22Rv1 (cell line): ENCODE data around the gene MYO10.
A peak's percentile ranks its signal among the peaks of the same experiment; 100 is the strongest.

Experiments
- H3K27ac ChIP-seq: fragments of 450-650 bp; 2 replicates; pipeline ENCODE4 v1.5.1; 2017
- ZFX ChIP-seq: fragments of 450-650 bp; IDR thresholded peaks from 2 replicates; pipeline ENCODE4 v1.6.1; 2017; ENCODE audit warnings: antibody characterized with exemption, borderline replicate concordance
- TF ChIP-seq, protein P1 (sequence below): fragments of 450-650 bp; IDR thresholded peaks from 2 replicates; pipeline ENCODE4 v1.5.1; 2017; ENCODE audit warnings: mild to moderate bottlenecking

The MYO10 gene

DNA sequence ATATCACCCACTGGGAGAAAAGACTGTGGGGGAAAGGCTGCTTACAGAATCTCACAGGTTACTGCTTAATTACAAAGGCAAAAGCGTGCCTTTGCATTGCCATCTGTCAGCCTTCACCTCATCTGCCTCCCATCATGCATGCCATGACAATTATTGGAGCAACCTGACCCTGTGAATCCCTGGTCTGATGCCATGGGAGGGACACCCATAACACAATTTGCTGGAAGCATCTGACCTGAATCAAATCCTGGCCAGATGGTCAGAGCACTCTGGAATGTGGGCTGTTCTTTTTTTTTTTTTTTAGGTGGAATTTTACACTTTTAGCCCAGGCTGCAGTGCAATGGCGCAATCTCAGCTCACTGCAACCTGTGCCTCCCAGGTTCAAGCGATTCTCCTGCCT lies 307.7 kb downstream of the MYO10 start:
- no peak overlapping the region for H3K27ac ChIP-seq
- TF ChIP-seq, protein P1, sequence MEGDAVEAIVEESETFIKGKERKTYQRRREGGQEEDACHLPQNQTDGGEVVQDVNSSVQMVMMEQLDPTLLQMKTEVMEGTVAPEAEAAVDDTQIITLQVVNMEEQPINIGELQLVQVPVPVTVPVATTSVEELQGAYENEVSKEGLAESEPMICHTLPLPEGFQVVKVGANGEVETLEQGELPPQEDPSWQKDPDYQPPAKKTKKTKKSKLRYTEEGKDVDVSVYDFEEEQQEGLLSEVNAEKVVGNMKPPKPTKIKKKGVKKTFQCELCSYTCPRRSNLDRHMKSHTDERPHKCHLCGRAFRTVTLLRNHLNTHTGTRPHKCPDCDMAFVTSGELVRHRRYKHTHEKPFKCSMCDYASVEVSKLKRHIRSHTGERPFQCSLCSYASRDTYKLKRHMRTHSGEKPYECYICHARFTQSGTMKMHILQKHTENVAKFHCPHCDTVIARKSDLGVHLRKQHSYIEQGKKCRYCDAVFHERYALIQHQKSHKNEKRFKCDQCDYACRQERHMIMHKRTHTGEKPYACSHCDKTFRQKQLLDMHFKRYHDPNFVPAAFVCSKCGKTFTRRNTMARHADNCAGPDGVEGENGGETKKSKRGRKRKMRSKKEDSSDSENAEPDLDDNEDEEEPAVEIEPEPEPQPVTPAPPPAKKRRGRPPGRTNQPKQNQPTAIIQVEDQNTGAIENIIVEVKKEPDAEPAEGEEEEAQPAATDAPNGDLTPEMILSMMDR, result no peak
- no peak for TF ChIP-seq ZFX

DNA sequence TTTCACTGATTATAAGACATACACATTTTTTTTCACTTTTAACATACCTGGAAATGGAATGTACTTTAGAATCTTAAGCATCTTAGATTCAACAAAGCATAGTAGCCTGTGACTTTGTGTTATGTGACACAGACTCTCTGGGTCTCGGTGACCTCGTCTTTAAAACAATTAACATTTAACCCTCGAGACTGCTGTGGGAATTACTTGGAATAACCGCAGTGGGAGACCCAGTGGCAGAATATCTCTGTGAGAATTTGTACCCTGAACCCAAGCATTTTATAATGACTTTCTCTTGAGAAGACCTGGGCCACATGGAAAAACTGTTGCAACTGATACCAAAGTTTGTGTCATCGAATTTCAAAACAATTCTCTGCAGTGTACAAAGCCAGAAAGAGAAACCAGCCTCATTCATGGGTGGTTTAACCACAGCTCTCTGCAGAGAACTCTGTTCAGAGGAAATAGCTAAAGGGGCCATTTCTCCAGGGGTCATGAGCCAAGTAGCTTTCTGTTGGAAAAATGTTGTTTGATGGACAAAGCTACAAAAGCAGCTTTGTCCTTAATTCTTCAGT lies 309.3 kb downstream of the MYO10 start:
- TF ChIP-seq, protein P1, result no peak
- no peak for TF ChIP-seq ZFX
- H3K27ac ChIP-seq, result no peak overlapping the region

DNA sequence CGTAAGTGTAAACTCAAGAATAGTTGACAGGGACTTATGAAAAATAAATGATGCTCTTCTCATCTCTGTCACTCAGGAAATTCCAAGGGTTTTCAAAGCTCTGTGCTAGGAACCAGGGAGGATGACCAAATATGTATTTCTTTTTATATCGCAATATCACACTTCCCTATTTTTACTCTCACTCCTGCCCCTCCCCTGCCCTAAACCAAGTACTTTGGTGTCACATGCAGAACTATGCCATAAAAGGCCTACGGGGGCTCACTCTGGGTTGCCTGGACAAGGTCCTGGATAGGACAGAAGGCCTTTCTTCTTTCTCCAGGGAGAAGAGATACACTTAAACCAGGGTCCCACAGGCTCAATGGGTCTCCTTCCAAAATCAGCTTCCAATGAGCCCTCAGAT lies 311.0 kb downstream of the MYO10 start:
- no peak overlapping the region for H3K27ac ChIP-seq
- TF ChIP-seq ZFX, result no peak
- TF ChIP-seq, protein P1, result no peak

DNA sequence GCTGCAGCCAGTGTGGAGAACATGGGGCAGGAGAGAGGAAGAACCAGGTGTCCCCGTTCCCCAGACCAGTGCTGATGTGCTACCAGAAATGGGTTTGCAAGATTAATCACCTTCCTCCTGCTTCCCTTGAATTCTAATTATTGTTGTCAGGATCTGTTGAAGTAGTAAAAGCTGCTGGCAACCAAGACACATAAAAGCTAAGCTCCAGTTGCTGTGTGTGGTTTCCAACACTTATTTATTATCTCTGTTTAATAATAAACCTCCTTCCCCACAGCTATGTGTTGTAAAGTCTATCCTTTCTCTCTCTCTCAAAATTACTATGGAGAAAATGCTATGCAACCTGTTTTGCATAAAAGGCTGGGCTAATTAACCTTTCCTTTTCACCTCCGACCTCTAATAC lies 317.0 kb downstream of the MYO10 start:
- TF ChIP-seq, protein P1, result no peak
- no peak for TF ChIP-seq ZFX
- H3K27ac ChIP-seq, result no peak overlapping the region

DNA sequence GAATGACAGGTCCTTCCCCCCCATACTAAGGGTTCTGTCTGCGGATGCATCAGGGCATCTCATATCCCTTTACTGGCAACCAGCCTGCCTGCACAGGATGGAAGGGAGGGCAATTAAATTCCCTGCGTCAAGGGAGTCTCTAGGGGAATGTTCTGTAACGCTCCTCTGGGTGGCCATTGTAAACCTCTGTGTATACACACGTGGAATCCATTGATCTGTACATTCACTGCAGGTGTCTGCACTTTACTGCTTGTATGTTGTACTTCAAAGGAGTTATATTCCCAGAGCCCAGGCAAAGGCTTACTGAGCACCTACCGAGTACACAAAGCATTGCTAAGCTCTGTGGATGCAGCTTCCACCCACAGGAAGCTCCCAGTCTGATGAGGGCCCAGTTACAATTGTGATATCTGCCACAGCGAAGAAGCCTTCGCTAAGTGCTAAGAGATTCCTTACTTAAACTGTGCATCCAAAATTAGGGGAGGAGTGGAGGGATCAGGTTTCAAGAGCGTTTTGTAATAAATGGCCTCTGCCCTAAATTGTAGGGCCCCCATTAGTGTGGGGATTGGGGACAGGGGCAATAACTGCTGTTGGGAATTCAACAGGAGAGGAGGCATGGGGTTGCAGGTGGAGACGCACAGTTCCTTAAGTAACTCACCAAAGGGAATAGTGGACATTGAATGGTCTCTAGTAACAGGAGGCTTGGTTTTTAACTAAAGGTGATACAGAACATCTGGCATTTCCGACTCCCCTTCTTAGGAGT lies 317.8 kb downstream of the MYO10 start:
- TF ChIP-seq, protein P1, result no peak
- no peak for TF ChIP-seq ZFX

DNA sequence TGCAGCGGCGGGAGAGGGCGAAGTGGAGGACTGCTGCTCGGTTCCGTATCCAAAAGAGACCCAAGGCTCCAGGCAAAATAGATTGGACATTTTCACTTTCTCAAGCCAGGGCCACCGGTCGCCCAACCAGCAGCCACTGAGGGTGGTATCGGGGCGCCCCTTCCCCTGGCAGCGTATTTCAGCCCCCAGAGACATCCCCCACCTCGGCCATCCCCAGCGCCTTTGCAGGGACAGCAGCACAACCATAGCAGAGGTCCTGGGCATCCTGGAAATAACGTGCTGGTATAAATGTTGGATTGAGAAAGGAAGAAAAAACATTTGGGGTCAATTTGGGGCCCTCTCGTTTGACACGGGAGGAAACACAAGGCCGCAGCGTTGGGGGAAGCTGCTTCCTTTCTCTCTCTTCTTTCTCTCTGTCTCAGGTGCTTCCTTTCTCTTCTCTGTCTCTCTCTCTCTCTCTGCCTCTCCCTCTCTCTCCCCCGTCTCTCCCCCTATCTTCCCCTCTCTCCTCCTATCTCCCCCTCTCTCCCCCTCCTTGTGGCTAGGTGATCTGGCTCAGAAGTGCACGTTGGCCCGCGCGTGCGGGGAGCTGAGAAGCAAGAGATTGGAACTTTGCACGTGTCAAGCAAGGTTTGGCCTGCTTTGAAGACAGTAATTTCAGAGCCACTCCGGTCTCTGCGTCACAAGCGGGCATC lies 318.7 kb downstream of the MYO10 start:
- no peak overlapping the region for H3K27ac ChIP-seq
- TF ChIP-seq ZFX, result no peak

More for the DNA sequence above, 317.8 kb downstream of the MYO10 start:
- no peak overlapping the region for H3K27ac ChIP-seq

DNA sequence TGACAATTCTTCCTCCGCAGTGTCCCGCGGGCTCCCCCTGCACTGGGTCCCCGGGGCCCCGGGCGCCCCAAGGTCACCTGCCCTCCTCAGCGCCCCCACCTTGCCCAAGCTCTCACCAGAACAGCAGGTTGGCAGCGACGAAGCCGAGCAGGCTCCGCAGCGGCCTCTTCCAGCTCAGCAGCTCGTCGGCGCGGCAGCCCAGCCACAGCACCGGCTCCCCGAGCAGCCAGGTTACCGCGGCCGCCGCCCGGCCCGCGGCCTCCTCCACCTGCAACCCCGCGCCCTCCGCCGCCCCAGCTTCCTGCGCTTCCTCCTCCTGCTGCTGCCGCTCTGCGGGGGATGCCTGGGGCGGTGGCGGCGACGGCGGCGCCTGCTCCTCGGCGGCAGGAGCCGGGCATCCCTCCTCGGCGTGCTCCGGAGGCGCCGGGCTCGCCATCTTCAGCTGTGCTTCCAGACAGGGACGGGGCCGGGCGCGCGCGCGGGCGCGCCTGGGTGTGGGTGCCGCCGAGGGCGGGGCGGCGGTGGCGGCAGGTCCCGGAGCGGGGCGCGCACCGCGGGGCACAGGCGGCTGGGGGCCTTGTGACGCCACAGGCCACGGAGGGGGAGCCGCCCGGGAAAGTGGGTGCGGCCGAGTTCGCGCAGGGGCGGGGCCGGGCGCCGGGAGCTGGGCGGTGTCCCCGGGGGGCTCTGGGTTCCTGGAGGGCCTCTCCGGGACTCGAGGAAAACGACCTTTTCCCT lies 319.4 kb downstream of the MYO10 start, which contains the start of gene RETREG1:
TSS of gene RETREG1 (minus strand) at position 462 of the 738 bp plus-strand sequence. CDS start at position 436, 26 bp downstream.
- peak within 1 kb of the TSS; percentile 41 for H3K27ac ChIP-seq
- no peak for TF ChIP-seq ZFX
- TF ChIP-seq, protein P1, result peak; percentile 18; the same call in 1 of the 2 replicates
